Erythroblast (primary cell): ENCODE data around the gene PPP4R1.

Experiments
- GATA1 ChIP-seq: IDR thresholded peaks from 2 replicates; pipeline ENCODE4 v1.6.1; 2011; ENCODE audit warnings: low read depth, mild to moderate bottlenecking, control low read depth, low read length, moderate library complexity
- POLR2A ChIP-seq: IDR thresholded peaks from 2 replicates; pipeline ENCODE4 v1.6.1; 2011; ENCODE audit warnings: mild to moderate bottlenecking, low read length

- TF ChIP-seq POLR2A (no peak), GATA1 (no peak)
Observed at GRCh38 chr18:9606039-9606438, 8.3 kb downstream of the PPP4R1 start.
